H9 (cell line): ENCODE results near the gene RXFP1. TPM values are rescaled to one million over a fixed set of nuclear protein-coding genes. Genes with fewer than 3 reads are reported as not detected.

Experiments
- DNase-seq: peaks from one replicate; pipeline ENCODE4 v3.0.0-alpha.2; 2017
- H2AFZ ChIP-seq: one replicate; pipeline ENCODE4 v1.6.1; 2013; ENCODE audit warnings: mild to moderate bottlenecking, low read length, control low read depth, moderate library complexity
- H2AK5ac ChIP-seq: 2 replicates; pipeline ENCODE4 v1.6.1; 2013; ENCODE audit warnings: low read length, control low read depth, mixed read lengths; ENCODE audit not compliant: insufficient read length
- H2BK120ac ChIP-seq: one replicate; pipeline ENCODE4 v1.6.1; 2013; ENCODE audit warnings: low read depth, mild to moderate bottlenecking, low read length, control low read depth, inconsistent platforms; ENCODE audit not compliant: poor library complexity, severe bottlenecking
- H2BK12ac ChIP-seq: 2 replicates; pipeline ENCODE4 v1.6.1; 2013; ENCODE audit warnings: low read length, control low read depth, mixed read lengths, low read depth; ENCODE audit not compliant: insufficient read length
- H2BK15ac ChIP-seq: 2 replicates; pipeline ENCODE4 v1.6.1; 2013; ENCODE audit warnings: low read depth, low read length, control low read depth
- H2BK20ac ChIP-seq: one replicate; pipeline ENCODE4 v1.6.1; 2013; ENCODE audit warnings: low read depth, mild to moderate bottlenecking, low read length, control low read depth, inconsistent platforms; ENCODE audit not compliant: poor library complexity, severe bottlenecking
- H2BK5ac ChIP-seq: 2 replicates; pipeline ENCODE4 v1.6.1; 2013; ENCODE audit warnings: low read length, control low read depth, mixed read lengths; ENCODE audit not compliant: insufficient read length
- H3K14ac ChIP-seq: 2 replicates; pipeline ENCODE4 v1.6.1; 2013; ENCODE audit warnings: low read length, control low read depth; ENCODE audit not compliant: insufficient read depth
- H3K18ac ChIP-seq: 2 replicates; pipeline ENCODE4 v1.6.1; 2013; ENCODE audit warnings: low read depth, mild to moderate bottlenecking, mixed read lengths, low read length, control low read depth; ENCODE audit not compliant: insufficient read length
- H3K23ac ChIP-seq: 2 replicates; pipeline ENCODE4 v1.6.1; 2013; ENCODE audit warnings: low read length, control low read depth, mixed read lengths, low read depth; ENCODE audit not compliant: insufficient read length
- H3K23me2 ChIP-seq: 2 replicates; pipeline ENCODE4 v1.6.1; 2013; ENCODE audit warnings: low read depth, mild to moderate bottlenecking, mixed read lengths, low read length, control low read depth; ENCODE audit not compliant: insufficient read length, poor library complexity, severe bottlenecking
- H3K27ac ChIP-seq: 2 replicates; pipeline ENCODE4 v1.5.1; 2013; ENCODE audit warnings: low read length, control low read depth, mixed read lengths, low read depth; ENCODE audit not compliant: insufficient read length
- H3K27me3 ChIP-seq: 2 replicates; pipeline ENCODE4 v1.6.1; 2013; ENCODE audit warnings: low read length, control low read depth, inconsistent platforms; ENCODE audit not compliant: insufficient read depth
- H3K4ac ChIP-seq: 2 replicates; pipeline ENCODE4 v1.6.1; 2013; ENCODE audit warnings: low read depth, mild to moderate bottlenecking, control low read depth, inconsistent platforms, low read length, moderate library complexity
- H3K4me1 ChIP-seq: 2 replicates; pipeline ENCODE4 v1.6.1; 2013; ENCODE audit warnings: low read length, control low read depth, inconsistent platforms; ENCODE audit not compliant: insufficient read depth
- H3K4me2 ChIP-seq: 2 replicates; pipeline ENCODE4 v1.6.1; 2013; ENCODE audit warnings: low read length, control low read depth, mixed read lengths; ENCODE audit not compliant: insufficient read length, insufficient read depth
- H3K56ac ChIP-seq: 2 replicates; pipeline ENCODE4 v1.6.1; 2013; ENCODE audit warnings: low read depth, mild to moderate bottlenecking, mixed read lengths, low read length, control low read depth; ENCODE audit not compliant: insufficient read length
- H3K79me1 ChIP-seq: 2 replicates; pipeline ENCODE4 v1.6.1; 2013; ENCODE audit warnings: low read depth, mild to moderate bottlenecking, moderate library complexity, low read length, control low read depth, inconsistent platforms; ENCODE audit not compliant: insufficient read depth, poor library complexity, severe bottlenecking
- H3K79me2 ChIP-seq: 2 replicates; pipeline ENCODE4 v1.6.1; 2013; ENCODE audit warnings: low read length, control low read depth, inconsistent platforms; ENCODE audit not compliant: insufficient read depth
- H3K9ac ChIP-seq: 2 replicates; pipeline ENCODE4 v1.6.1; 2013; ENCODE audit warnings: low read length, control low read depth, mixed read lengths; ENCODE audit not compliant: insufficient read length; ENCODE audit errors: extremely low read depth
- H3K9me3 ChIP-seq: one replicate; pipeline ENCODE4 v1.6.1; 2013; ENCODE audit warnings: low read depth, low read length, inconsistent platforms; ENCODE audit not compliant: control insufficient read depth
- H3T11ph ChIP-seq: one replicate; pipeline ENCODE4 v1.6.1; 2013; ENCODE audit warnings: mild to moderate bottlenecking, low read length, control low read depth, inconsistent platforms
- H4K20me1 ChIP-seq: one replicate; pipeline ENCODE4 v1.6.1; 2013; ENCODE audit not compliant: control insufficient read depth, insufficient read length, insufficient read depth
- H4K5ac ChIP-seq: 2 replicates; pipeline ENCODE4 v1.6.1; 2013; ENCODE audit warnings: low read depth, mild to moderate bottlenecking, mixed read lengths, low read length, control low read depth; ENCODE audit not compliant: insufficient read length
- H4K8ac ChIP-seq: replicated peaks from 2 replicates; pipeline ENCODE4 v1.6.1; 2013; ENCODE audit warnings: low read length, control low read depth, mixed read lengths, low read depth; ENCODE audit not compliant: insufficient read length
- H4K91ac ChIP-seq: 2 replicates; pipeline ENCODE4 v1.6.1; 2013; ENCODE audit warnings: low read depth, mild to moderate bottlenecking, moderate library complexity, mixed read lengths, low read length, control low read depth; ENCODE audit not compliant: insufficient read length
- H3K27ac Mint-ChIP-seq, 3 experiments: 2 replicates in 2 of 3; 3 replicates in 1 of 3; pipeline ENCODE4 v1.8.0; 2020 to 2021; ENCODE audit warnings: mixed read lengths in 3 of 3, mild to moderate bottlenecking in 1 of 3, moderate library complexity in 1 of 3
- H3K27me3 Mint-ChIP-seq: 2 replicates; pipeline ENCODE4 v1.8.0; 2021; ENCODE audit warnings: low read depth, mild to moderate bottlenecking, moderate library complexity, mixed read lengths
- H3K36me3 Mint-ChIP-seq, 3 experiments: 2 replicates in 2 of 3; 3 replicates in 1 of 3; pipeline ENCODE4 v1.8.0; 2020 to 2021; ENCODE audit warnings: low read depth in 3 of 3, mixed read lengths in 3 of 3; ENCODE audit not compliant: insufficient read depth in 1 of 3
- H3K4me1 Mint-ChIP-seq, 2 experiments: 2 replicates each; pipeline ENCODE4 v1.8.0; 2020; ENCODE audit warnings: mixed read lengths in 2 of 2
- H3K4me3 Mint-ChIP-seq, 2 experiments: 2 replicates in 1 of 2; 3 replicates in 1 of 2; pipeline ENCODE4 v1.8.0; 2020 to 2021; ENCODE audit warnings: mild to moderate bottlenecking in 2 of 2, mixed read lengths in 2 of 2, moderate library complexity in 1 of 2
- H3K9me3 Mint-ChIP-seq, 2 experiments: 2 replicates in 1 of 2; 3 replicates in 1 of 2; pipeline ENCODE4 v1.8.0; 2020; ENCODE audit warnings: mild to moderate bottlenecking in 2 of 2, mixed read lengths in 2 of 2, moderate library complexity in 1 of 2
- WGBS: extraction: QIAGEN DNeasy Blood & Tissue Kit; methylation state at CpG from one replicate; pipeline ENCODE4 v1.1.7; 2013; ENCODE audit warnings: missing lambda C conversion rate, low lambda C conversion rate, mixed read lengths; ENCODE audit not compliant: insufficient read length; ENCODE audit errors: extremely low coverage; 5-methylcytosine and 5-hydroxymethylcytosine counted together
- total RNA-seq: library from RNA; stranded (reverse); gene quantifications from 2 replicates; pipeline ENCODE4 v1.2.1, GENCODE V29; 2021
- TF ChIP-seq, protein P1 (sequence below): fragments of 200-600 bp; sonication (generic); conservative IDR thresholded peaks from 3 replicates; pipeline ENCODE4 v1.8.0; 2021; ENCODE audit warnings: antibody characterized with exemption, mild to moderate bottlenecking

RXFP1 gene
- total RNA-seq, 1 experiment from 2014 or later: 0.17 TPM

DNA sequence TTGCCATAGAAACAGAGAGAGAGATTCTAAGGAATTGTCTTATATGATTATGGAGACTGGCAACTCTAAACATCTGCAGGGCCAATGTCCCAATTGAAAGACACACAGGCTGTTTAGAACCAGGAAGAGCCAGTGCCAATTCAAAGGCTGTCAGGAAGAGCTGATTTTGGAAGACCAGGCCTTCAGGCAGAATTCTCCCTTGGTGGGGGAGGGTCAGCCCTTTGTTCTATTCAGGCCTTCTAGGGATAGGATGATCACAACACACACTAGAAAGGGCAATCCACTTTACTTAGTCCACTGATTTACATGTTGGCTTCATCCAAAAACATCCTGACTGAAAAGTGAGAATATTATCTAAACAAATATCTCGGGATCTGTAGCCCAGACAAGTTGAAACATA is 134.8 kb downstream of the RXFP1 start:
- Histone ChIP-seq H3K4me2 (no peak overlapping the region), H3T11ph (no peak overlapping the region), H3K4ac (no peak overlapping the region), H3K4me1 (peaks cover 3% of the 10 kb centered on the region; the same call in 1 of the 2 replicates), H3K9me3 (no peaks in the 10 kb centered on the region), H3K9ac (no peak overlapping the region), H2BK120ac (no peak overlapping the region), H2BK5ac (no peak overlapping the region), H3K79me2 (no peaks in the 10 kb centered on the region), H4K20me1 (no peaks in the 10 kb centered on the region), H4K91ac (no peak overlapping the region), H4K8ac (no peak overlapping the region), H3K23me2 (no peaks in the 10 kb centered on the region), H3K56ac (no peak overlapping the region), H3K27me3 (no peaks in the 10 kb centered on the region), H3K14ac (no peak overlapping the region), H2BK20ac (no peak overlapping the region), H3K23ac (no peak overlapping the region), H2BK15ac (no peak overlapping the region), H3K79me1 (no peaks in the 10 kb centered on the region), H4K5ac (no peak overlapping the region), H2BK12ac (no peak overlapping the region), H2AFZ (no peak overlapping the region), H3K27ac (no peak overlapping the region), H3K18ac (no peak overlapping the region), H2AK5ac (no peak overlapping the region)
- Mint-ChIP-seq H3K4me1 (peaks cover 38 to 39% of the 10 kb centered on the region in 2 experiments), H3K27ac (peak overlapping the region in 1 of 3 experiments; percentile 58; a peak in 1 of 7 replicates), H3K36me3 (peaks cover 2 to 12% (median 5%) of the 10 kb centered on the region in 3 experiments; a peak in 2 of 7 replicates), H3K27me3 (peaks cover 6% of the 10 kb centered on the region), H3K4me3 (no peak overlapping the region), H3K9me3 (peaks cover 4 to 8% of the 10 kb centered on the region in 2 experiments)
- TF ChIP-seq, protein P1, sequence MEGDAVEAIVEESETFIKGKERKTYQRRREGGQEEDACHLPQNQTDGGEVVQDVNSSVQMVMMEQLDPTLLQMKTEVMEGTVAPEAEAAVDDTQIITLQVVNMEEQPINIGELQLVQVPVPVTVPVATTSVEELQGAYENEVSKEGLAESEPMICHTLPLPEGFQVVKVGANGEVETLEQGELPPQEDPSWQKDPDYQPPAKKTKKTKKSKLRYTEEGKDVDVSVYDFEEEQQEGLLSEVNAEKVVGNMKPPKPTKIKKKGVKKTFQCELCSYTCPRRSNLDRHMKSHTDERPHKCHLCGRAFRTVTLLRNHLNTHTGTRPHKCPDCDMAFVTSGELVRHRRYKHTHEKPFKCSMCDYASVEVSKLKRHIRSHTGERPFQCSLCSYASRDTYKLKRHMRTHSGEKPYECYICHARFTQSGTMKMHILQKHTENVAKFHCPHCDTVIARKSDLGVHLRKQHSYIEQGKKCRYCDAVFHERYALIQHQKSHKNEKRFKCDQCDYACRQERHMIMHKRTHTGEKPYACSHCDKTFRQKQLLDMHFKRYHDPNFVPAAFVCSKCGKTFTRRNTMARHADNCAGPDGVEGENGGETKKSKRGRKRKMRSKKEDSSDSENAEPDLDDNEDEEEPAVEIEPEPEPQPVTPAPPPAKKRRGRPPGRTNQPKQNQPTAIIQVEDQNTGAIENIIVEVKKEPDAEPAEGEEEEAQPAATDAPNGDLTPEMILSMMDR: no peak
- DNase-seq: no peak
- no CpG with 5 or more reads among the region's 1 CpG for WGBS
